GM19438 (cell line): ENCODE measurements around the gene DNAJC11.

ENCODE experiments used
- ATAC-seq: cut with Tn5 transposase; IDR thresholded peaks from one replicate; pipeline ENCODE4 v1.9.1; 2021; ENCODE audit warnings: low read depth; ENCODE audit not compliant: unreplicated experiment

DNAJC11 gene

GRCh38 chr1:6628971-6629479, 72.6 kb downstream of the DNAJC11 start:
- ATAC-seq: no peak

GRCh38 chr1:6627841-6628545, 73.6 kb downstream of the DNAJC11 start:
- no peak for ATAC-seq

GRCh38 chr1:6627031-6627430, 74.6 kb downstream of the DNAJC11 start:
- ATAC-seq: no peak

GRCh38 chr1:6625584-6626149, 75.9 kb downstream of the DNAJC11 start:
- peak; percentile 35 for ATAC-seq

- peak; percentile 74 for ATAC-seq
Observed at GRCh38 chr1:6624710-6625583, 76.7 kb downstream of the DNAJC11 start, which contains the start of gene THAP3. TSS of gene THAP3 (plus strand) at chr1:6624868. CDS start at chr1:6625219, 351 bp downstream.

GRCh38 chr1:6623269-6623965, 78.2 kb downstream of the DNAJC11 start:
- ATAC-seq: no peak

- no peak for ATAC-seq
Observed at GRCh38 chr1:6622396-6623152, 79.0 kb downstream of the DNAJC11 start.

GRCh38 chr1:6621429-6622391, 79.9 kb downstream of the DNAJC11 start:
- no peak for ATAC-seq

GRCh38 chr1:6619045-6619444, 82.6 kb downstream of the DNAJC11 start:
- no peak for ATAC-seq

- ATAC-seq: no peak
Observed at GRCh38 chr1:6614929-6615785, 86.5 kb downstream of the DNAJC11 start.

GRCh38 chr1:6614019-6614928, 87.3 kb downstream of the DNAJC11 start:
- ATAC-seq: no peak

GRCh38 chr1:6613361-6614018, 88.1 kb downstream of the DNAJC11 start, which contains the start of gene PHF13:
TSS of gene PHF13 (plus strand) at chr1:6613731. CDS start at chr1:6614067, 336 bp downstream.
- peak; percentile 87 for ATAC-seq

GRCh38 chr1:6612641-6613360, 88.8 kb downstream of the DNAJC11 start:
- peak; percentile 34 for ATAC-seq

- no peak for ATAC-seq
Observed at GRCh38 chr1:6603915-6604558, 97.6 kb downstream of the DNAJC11 start.
